Astrocyte of the cerebellum (primary cell): ENCODE data around the gene ABHD12.

ENCODE experiments used
- DNase-seq: peaks from one replicate; pipeline ENCODE4 v3.0.0-alpha.2; 2011; ENCODE audit warnings: low read depth
- H3K4me3 ChIP-seq: 2 replicates; pipeline ENCODE4 v1.5.1; 2011; ENCODE audit warnings: mild to moderate bottlenecking, low read depth, low read length, moderate library complexity
- in situ Hi-C: cut with HindIII; loops from 2 replicates; pipeline ENCODE4 v1.10.0; 2017; ENCODE audit warnings: low sequenced_read_pairs
- TF ChIP-seq, protein P1 (sequence below): IDR thresholded peaks from 2 replicates; pipeline ENCODE4 v1.5.1; 2012; ENCODE audit warnings: low read length, low read depth, moderate library complexity, mild to moderate bottlenecking; ENCODE audit errors: missing control alignments

Gene ABHD12

GRCh38 chr20:25285856-25286798 is 104.5 kb downstream of the ABHD12 start:
- no peak for DNase-seq
- no peak overlapping the region for H3K4me3 ChIP-seq
- TF ChIP-seq, protein P1, sequence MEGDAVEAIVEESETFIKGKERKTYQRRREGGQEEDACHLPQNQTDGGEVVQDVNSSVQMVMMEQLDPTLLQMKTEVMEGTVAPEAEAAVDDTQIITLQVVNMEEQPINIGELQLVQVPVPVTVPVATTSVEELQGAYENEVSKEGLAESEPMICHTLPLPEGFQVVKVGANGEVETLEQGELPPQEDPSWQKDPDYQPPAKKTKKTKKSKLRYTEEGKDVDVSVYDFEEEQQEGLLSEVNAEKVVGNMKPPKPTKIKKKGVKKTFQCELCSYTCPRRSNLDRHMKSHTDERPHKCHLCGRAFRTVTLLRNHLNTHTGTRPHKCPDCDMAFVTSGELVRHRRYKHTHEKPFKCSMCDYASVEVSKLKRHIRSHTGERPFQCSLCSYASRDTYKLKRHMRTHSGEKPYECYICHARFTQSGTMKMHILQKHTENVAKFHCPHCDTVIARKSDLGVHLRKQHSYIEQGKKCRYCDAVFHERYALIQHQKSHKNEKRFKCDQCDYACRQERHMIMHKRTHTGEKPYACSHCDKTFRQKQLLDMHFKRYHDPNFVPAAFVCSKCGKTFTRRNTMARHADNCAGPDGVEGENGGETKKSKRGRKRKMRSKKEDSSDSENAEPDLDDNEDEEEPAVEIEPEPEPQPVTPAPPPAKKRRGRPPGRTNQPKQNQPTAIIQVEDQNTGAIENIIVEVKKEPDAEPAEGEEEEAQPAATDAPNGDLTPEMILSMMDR = no peak
- in situ Hi-C loops = no loop called here

- DNase-seq = no peak
- H3K4me3 ChIP-seq = no peak overlapping the region
- in situ Hi-C loops = no loop called here
- TF ChIP-seq, protein P1 = no peak
Measured at GRCh38 chr20:25285091-25285647, 105.5 kb downstream of the ABHD12 start.

DNA sequence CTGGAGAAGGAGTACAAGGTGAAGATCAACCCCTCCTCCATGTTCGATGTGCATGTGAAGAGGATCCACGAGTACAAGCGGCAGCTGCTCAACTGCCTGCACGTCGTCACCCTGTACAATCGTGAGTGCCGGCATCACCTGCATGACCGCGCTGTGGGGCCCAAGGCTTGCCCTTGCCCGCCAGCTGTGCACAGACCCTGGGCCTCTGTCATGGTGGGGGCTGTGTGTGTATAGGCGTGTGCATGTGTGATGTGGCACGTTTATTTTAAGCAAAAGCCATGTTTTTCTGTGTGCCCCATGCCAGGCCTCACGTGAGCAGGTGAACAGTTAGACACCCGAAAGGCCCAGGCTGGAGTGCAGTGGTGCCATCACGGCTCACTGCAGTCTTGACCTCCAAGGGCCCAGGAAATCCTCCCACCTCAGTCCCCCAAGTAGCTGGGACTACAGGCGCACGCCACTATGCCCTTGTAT is 106.5 kb downstream of the ABHD12 start:
- TF ChIP-seq, protein P1 = no peak
- no peak overlapping the region for H3K4me3 ChIP-seq
- no peak for DNase-seq
- in situ Hi-C loops = no loop called here

DNA sequence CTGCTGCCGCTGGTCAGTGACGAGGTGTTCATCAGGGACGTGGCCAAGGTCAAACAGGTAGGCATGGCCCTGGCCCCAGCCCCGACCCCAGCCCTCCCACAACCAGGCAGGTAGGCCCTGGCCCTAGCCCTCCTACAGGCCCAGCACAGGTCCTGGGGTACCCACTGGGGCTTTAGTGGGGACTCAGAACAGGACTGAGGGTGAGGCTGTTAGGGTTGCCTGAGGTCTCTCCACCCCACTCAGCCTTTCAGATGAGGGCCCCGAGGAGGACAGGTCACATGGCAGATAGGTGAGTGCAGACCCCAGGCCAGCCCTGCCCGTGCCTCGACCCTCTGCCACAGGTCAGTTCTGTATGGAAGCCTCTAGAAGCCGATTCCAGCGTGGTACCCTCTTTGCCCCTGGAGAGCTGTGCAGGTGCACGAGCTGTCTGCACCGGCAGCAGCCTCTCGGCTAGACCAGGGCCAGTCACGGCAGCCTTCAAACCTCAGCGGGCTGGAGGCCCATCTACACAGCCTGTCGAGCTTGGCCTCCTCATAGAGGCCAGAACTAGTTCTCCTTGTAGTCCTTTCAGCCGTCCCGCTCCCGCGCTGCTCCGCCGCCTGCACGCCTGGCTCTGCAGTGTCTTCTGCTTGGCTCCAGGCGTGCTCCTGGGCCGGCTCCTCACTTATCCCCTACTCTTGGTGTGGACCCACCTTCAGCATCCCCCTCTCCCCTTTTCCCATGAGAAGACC is 107.2 kb downstream of the ABHD12 start:
- in situ Hi-C loops = no loop called here
- TF ChIP-seq, protein P1 = no peak
- no peak for DNase-seq
- no peak overlapping the region for H3K4me3 ChIP-seq

DNA sequence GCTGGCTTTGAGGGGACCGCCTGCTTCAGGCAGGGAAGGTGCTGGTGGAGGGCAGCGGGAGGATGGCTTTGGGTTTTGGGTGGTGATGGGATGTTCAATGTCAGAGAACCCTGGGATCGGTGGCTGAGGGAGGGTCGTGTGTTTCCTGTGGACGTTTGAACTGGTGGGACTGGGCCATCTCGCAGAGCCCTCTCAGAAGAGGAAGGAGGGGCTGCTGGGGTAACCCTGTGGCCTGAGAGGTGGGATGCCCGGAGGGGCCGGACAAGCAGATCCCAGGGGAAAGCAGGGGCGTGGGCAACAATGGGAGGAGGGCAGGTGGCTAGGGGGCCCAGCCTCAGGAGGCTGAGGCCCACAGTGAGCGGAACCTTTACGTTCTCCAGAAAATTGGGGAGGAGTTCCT is 107.8 kb downstream of the ABHD12 start:
- no peak for DNase-seq
- in situ Hi-C loops = no loop called here

More for the DNA sequence above, 107.8 kb downstream of the ABHD12 start:
- TF ChIP-seq, protein P1 = no peak
- H3K4me3 ChIP-seq = no peak overlapping the region
